HFFc6 (cell line): Measurements from ENCODE around the gene UXS1. TPM values are rescaled to one million over a fixed set of nuclear protein-coding genes. Genes with fewer than 3 reads are reported as not detected.
"Not testable (repeated sequence)": the region's sequence is repeated elsewhere in the genome, so short reads cannot be mapped to it uniquely, and the experiment has no call there.

Source experiments
- DNase-seq: peaks from one replicate; pipeline ENCODE4 v3.0.0-alpha.2; 2018
- H3K27ac Mint-ChIP-seq: 2 replicates; pipeline ENCODE4 v1.8.0; 2020; ENCODE audit warnings: mild to moderate bottlenecking, mixed read lengths
- H3K27me3 Mint-ChIP-seq: 2 replicates; pipeline ENCODE4 v1.8.0; 2021; ENCODE audit warnings: mild to moderate bottlenecking, moderate library complexity, mixed read lengths; ENCODE audit not compliant: insufficient read depth
- H3K36me3 Mint-ChIP-seq: 2 replicates; pipeline ENCODE4 v1.8.0; 2021; ENCODE audit warnings: low read depth, mixed read lengths
- H3K4me1 Mint-ChIP-seq: 2 replicates; pipeline ENCODE4 v1.8.0; 2020; ENCODE audit warnings: low read depth, mixed read lengths
- H3K4me3 Mint-ChIP-seq: 2 replicates; pipeline ENCODE4 v1.8.0; 2020; ENCODE audit warnings: mild to moderate bottlenecking, moderate library complexity, mixed read lengths
- H3K9me3 Mint-ChIP-seq: 2 replicates; pipeline ENCODE4 v1.8.0; 2020; ENCODE audit warnings: mild to moderate bottlenecking, mixed read lengths
- long read RNA-seq: library from polyadenylated mRNA; unstranded; transcript quantifications from one replicate; pipeline ENCODE4 v2.0.0, GENCODE V29; 2019
- total RNA-seq, 6 experiments: library from RNA; stranded (reverse); fragmentation: NEBNext Ultra II Directional; extraction: Animal tissue kit (Norgen Biotek cat#: 25700); gene quantifications; 2 replicates in 1 of 6; 3 replicates in 5 of 6; pipeline ENCODE4 v1.2.3, GENCODE V29; 2021
- TF ChIP-seq, protein P1 (sequence below): fragments of 200-600 bp; sonication (generic); IDR thresholded peaks from 2 replicates; pipeline ENCODE4 v1.5.0; 2021; ENCODE audit warnings: antibody characterized with exemption, mild to moderate bottlenecking

UXS1 gene
- 10 to 100 TPM; 40.0 to 51.9 (median 44.5) TPM for total RNA-seq
- long read RNA-seq, transcript UXS1-203 (15 exons, 1,839 nt) = major isoform, 65 of 103 reads
- long read RNA-seq, transcript UXS1-201 (15 exons, 2,099 nt) = minor isoform, 13 of 103 reads
- long read RNA-seq, partial matches to known transcripts = 5 of 103 reads
- long read RNA-seq, other reads (novel, unspliced or antisense) = 20 of 103 reads

DNA sequence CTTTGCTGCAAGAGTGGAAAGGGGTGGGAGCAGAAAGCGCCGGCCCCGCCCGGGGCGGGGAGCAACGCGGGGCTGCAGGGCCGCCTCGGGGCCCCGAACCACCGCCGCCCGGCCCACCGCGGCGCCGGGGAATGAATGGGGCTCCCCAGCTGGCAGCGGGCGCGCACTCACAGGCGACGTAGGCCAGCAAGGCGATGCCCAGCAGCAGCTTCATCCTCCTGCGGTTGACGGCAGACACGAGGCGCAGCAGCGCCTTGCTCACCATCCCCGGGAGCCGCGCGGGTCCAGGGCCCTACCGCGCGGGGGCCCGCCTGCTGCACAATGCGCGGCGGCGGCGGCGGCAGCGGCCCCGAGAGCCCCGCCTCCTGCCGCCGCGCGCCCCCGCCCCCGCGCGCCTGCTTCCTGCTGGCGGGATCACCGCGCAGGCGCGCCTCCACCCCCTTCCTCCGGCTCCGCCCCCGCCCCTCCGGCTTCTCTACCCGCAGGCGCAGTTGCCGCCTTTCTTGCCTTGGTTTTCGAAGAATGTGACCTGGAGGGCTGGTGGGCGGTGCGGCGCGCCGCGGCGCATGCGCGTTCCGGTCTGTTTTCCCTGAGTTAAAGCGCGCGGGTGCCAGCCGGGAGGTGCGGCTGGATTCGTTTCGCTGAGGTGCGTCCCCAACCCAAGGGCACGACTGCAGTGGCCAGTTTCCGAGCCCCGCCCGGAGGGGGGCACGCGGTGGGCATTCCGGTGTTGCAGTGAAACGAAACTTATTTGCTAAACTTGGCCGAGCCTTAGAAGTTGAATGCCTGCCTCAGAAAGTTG, at the start of gene UXS1:
Gene UXS1 (minus strand): TSS at position 325 of the 802 bp plus-strand sequence. CDS start 60 bp downstream, at position 265.
- Mint-ChIP-seq H3K4me3 (peak within 1 kb of the TSS; percentile 94), H3K36me3 (peaks cover 5% of the 10 kb centered on the region; the same call in 1 of the 2 replicates), H3K27me3 (no peaks in the 10 kb centered on the region; the same call in none of the 2 replicates), H3K27ac (peak within 1 kb of the TSS; percentile 58), H3K4me1 (peaks cover 57% of the 10 kb centered on the region), H3K9me3 (no peaks in the 10 kb centered on the region)
- DNase-seq = peak; percentile 96
- TF ChIP-seq, protein P1, sequence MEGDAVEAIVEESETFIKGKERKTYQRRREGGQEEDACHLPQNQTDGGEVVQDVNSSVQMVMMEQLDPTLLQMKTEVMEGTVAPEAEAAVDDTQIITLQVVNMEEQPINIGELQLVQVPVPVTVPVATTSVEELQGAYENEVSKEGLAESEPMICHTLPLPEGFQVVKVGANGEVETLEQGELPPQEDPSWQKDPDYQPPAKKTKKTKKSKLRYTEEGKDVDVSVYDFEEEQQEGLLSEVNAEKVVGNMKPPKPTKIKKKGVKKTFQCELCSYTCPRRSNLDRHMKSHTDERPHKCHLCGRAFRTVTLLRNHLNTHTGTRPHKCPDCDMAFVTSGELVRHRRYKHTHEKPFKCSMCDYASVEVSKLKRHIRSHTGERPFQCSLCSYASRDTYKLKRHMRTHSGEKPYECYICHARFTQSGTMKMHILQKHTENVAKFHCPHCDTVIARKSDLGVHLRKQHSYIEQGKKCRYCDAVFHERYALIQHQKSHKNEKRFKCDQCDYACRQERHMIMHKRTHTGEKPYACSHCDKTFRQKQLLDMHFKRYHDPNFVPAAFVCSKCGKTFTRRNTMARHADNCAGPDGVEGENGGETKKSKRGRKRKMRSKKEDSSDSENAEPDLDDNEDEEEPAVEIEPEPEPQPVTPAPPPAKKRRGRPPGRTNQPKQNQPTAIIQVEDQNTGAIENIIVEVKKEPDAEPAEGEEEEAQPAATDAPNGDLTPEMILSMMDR = no peak

DNA sequence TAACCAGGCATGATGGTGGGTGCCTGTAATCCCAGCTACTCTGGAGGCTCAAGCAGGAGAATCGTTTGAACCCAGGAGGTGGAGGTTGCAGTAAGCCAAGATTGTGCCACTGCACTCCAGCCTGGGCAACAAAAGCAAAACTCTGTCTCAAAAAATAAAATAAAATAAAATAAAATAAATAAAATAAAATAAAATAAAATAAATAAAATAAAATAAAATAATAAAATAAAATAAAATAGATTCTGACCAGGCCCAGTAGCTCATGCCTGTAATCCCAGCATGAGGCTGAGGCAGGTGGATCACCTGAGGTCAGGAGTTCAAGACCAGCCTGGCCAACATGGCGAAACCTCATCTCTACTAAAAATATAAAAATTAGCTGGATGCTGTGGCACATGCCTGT, 45.4 kb upstream of the UXS1 start:
- H3K27ac Mint-ChIP-seq, H3K4me1 Mint-ChIP-seq, H3K36me3 Mint-ChIP-seq, H3K4me3 Mint-ChIP-seq, DNase-seq, H3K27me3 Mint-ChIP-seq: not testable (repeated sequence)
- H3K9me3 Mint-ChIP-seq = peaks cover 21% of the 10 kb centered on the region

GRCh38 chr2:106235392-106235791, 41.3 kb upstream of the UXS1 start:
- not testable (repeated sequence) for H3K4me3 Mint-ChIP-seq, H3K27ac Mint-ChIP-seq, H3K27me3 Mint-ChIP-seq, DNase-seq, H3K4me1 Mint-ChIP-seq, H3K36me3 Mint-ChIP-seq
- peaks cover 34% of the 10 kb centered on the region for H3K9me3 Mint-ChIP-seq

DNA sequence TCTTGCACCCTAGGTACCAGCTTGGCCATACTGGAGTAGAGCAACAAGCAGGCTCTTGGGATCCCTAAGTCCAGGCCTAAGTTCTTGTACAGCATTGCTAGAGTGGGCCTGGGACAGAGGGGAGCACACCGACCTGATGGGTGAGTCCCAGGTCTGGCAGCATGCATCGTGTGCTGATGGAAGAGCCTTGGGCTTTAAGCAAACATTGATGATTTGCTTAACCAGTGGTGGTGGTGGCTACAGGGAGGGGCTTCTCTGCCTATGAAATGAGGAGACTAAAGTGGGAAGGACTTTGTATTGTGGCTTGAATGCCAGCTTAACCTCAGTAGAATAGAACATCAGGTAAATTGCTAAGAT, 39.2 kb upstream of the UXS1 start:
- no peak overlapping the region for H3K4me3 Mint-ChIP-seq
- H3K4me1 Mint-ChIP-seq = no peaks in the 10 kb centered on the region
- no peak for DNase-seq
- H3K27ac Mint-ChIP-seq = no peak overlapping the region
- TF ChIP-seq, protein P1 = no peak
- H3K27me3 Mint-ChIP-seq = peaks cover 9% of the 10 kb centered on the region
- peaks cover 5% of the 10 kb centered on the region for H3K36me3 Mint-ChIP-seq
- peaks cover 34% of the 10 kb centered on the region for H3K9me3 Mint-ChIP-seq

DNA sequence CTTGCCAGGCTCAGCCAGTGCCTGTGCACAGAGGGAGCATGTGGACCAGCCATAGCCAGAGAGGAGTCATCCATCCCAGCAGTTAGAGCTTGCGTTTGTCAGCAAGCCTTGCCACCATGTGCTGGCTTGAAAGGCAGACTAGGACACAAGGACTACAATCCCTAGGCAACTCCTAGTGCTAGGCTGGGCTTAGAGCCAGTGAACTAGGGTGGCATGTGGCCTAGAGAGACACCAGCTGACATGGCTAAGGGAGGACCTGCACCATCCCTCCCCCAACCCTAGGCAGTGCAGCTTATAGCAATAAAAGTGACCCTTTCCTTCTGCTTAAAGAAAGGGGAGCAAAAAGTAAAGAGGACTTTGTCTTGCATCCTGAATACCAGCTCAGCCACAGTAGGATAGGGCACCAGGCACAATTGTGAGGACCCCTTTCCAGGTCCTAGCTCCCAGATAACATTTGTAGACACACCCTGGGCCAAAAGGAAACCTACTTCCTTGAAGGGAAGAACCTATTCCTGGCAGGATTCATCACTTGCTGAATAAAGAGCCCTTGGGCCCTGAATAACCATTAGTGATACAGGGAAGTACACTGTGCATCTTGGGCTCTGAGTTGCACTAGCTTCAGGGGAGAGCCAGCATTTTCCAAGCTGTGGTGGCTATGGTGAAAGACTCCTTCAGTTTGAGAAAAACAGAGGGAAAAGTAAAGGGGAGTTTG, 38.7 kb upstream of the UXS1 start:
- no peak overlapping the region for H3K4me3 Mint-ChIP-seq
- H3K4me1 Mint-ChIP-seq = no peaks in the 10 kb centered on the region
- no peak for DNase-seq
- no peak overlapping the region for H3K27ac Mint-ChIP-seq
- peaks cover 34% of the 10 kb centered on the region for H3K9me3 Mint-ChIP-seq
- TF ChIP-seq, protein P1 = no peak
- H3K36me3 Mint-ChIP-seq = peaks cover 5% of the 10 kb centered on the region
- peaks cover 9% of the 10 kb centered on the region for H3K27me3 Mint-ChIP-seq

GRCh38 chr2:106223347-106223746, 29.2 kb upstream of the UXS1 start:
- TF ChIP-seq, protein P1 = no peak
- H3K27ac Mint-ChIP-seq = no peak overlapping the region
- DNase-seq = no peak
- no peak overlapping the region for H3K4me3 Mint-ChIP-seq
- H3K36me3 Mint-ChIP-seq = no peaks in the 10 kb centered on the region
- H3K27me3 Mint-ChIP-seq = peaks cover 3% of the 10 kb centered on the region
- H3K4me1 Mint-ChIP-seq = no peaks in the 10 kb centered on the region
- H3K9me3 Mint-ChIP-seq = no peaks in the 10 kb centered on the region

DNA sequence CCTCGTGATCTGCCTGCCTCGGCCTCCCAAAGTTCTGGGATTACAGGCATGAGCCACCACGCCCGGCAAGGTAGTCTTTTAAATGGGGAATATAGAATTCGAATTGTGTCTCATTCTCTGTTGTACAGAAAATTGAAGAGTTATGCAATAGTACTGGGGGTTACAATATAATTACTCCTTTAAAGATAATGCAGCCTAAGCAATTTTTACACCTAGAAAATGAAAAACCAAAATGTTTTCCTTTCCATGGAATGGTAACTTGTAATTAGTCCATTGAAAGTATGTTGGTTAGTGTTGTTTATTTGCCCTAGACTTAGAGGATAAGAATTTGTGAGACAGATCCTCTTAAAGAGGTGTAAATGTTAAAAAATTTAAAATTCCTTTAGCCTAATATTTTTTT, 28.0 kb upstream of the UXS1 start:
- H3K4me3 Mint-ChIP-seq, H3K27ac Mint-ChIP-seq, H3K9me3 Mint-ChIP-seq, H3K36me3 Mint-ChIP-seq, H3K4me1 Mint-ChIP-seq, H3K27me3 Mint-ChIP-seq, DNase-seq: not testable (repeated sequence)
